ENCODE data around the gene FOXL1.
A peak's percentile ranks its signal among the peaks of the same experiment; 100 is the strongest.

The FOXL1 gene

DNA sequence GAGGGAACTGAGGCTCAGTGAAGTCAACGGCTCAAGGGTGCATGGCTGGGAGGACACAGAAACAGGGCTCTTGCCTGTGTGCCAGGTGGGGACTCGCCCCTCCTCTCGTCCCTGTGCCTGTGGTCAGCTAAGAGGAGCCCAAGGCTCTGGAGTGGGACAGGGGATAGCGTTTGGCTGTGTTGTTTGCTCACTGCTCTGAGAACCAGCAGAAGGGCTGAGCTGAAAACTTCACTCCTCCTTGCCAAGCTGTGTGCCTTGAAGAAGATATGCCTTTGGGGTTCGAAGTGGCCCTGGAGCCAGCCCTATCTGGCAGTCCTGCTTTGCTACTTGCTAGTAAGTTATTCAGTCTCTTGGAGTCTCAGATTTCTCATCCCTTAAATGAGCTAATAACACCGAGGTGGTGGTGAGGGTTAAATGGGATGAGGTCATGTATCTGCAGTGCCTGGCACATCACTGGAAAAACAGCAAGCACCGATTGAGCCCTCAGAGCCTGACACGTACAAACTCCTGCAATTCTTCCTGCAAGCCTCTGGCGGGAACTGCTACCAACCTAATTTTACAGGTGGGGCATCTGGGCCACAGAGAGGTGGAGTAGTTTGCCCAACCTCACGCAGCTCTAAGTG lies 17.7 kb downstream of the FOXL1 start:
- H3K36me3 Mint-ChIP-seq (ENCODE audit: low read depth) = no peaks in the 10 kb centered on the region
- peaks cover 8% of the 10 kb centered on the region for H3K4me1 Mint-ChIP-seq
- no peak overlapping the region for H3K27ac Mint-ChIP-seq
- no peaks in the 10 kb centered on the region for H3K9me3 Mint-ChIP-seq
- no peak for ATAC-seq
- no peak overlapping the region for H3K4me3 Mint-ChIP-seq
- DNase-seq = no peak
- peaks cover 53% of the 10 kb centered on the region for H3K27me3 Mint-ChIP-seq

DNA sequence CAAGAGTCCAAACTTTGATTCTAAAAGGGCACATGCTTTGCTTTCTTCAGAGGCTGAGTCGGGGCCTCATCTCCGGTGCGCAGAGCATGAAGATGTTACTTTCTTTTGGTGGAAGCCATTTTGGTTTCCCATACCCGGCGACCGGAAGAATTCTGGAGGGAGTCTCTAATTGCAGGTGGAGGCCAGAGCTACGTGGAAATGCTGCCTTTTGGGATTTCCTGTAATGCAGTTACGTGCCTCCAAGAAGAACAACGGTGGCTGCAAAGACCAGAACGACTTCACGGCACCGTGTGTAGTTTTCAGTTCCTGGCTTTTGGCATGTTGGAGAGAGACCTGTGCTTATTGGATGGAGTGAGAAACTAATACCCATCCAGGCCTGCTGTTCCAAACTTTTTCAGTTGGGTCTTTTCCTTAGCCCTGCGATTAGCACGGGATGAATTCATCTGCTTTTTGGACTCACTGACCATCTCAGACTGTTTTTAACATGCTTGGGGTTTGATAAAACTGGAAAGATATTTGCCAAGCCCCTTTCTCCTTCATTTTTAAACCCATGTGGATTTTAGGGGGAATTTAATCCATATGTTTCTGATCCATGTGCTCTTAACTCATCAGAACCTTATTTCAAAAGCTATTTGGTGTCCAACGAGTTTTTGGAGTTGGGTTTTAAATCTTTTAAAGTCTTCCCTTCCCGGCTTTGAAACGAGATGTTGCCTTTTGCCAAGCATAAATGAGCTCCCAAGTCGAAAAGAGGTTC lies 19.0 kb downstream of the FOXL1 start:
- peaks cover 50% of the 10 kb centered on the region for H3K27me3 Mint-ChIP-seq

DNA sequence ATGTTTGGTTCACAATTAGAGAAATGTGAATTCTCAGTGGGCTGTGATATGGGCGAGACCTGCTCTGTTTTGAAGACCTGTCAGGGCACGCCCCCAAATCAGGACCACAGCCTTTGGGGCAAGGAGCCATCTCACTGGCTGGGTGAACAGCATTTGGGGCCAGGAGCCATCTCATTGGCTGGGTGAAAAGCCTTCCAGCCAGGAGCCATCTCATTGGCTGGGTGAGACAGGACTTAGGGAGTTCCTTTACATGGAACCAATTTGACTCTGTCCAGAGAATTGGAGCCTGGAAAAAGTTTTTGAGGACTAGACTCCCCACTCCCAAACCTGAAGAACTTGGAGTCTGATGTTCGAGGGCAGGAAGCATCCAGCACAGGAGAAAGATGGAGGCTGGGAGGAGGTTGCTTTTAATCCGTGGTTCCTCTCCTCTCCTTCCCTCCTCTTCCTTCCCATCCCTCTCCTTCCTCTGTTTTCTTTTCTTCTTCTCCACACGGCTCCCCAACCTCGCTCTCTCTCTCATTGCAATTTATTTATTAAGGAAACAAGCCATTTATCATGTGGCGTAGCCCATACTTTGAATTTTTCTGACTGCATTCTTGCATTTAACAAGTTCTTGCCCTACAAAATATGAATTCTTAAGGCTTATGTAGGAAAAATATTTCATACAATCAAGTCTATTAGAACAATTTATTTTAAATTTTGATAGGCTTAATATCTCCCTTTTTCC lies 19.7 kb downstream of the FOXL1 start:
- peaks cover 8% of the 10 kb centered on the region for H3K4me1 Mint-ChIP-seq
- no peak overlapping the region for H3K27ac Mint-ChIP-seq
- no peaks in the 10 kb centered on the region for H3K9me3 Mint-ChIP-seq
- H3K4me3 Mint-ChIP-seq = no peak overlapping the region
- H3K27me3 Mint-ChIP-seq = peaks cover 47% of the 10 kb centered on the region
- H3K36me3 Mint-ChIP-seq (ENCODE audit: low read depth) = no peaks in the 10 kb centered on the region
- DNase-seq (no peak), ATAC-seq (no peak)

More for the DNA sequence above, 19.0 kb downstream of the FOXL1 start:
- no peak overlapping the region for H3K4me3 Mint-ChIP-seq
- H3K36me3 Mint-ChIP-seq (ENCODE audit: low read depth) = no peaks in the 10 kb centered on the region
- ATAC-seq = no peak
- no peaks in the 10 kb centered on the region for H3K9me3 Mint-ChIP-seq
- DNase-seq = no peak
- H3K27ac Mint-ChIP-seq = no peak overlapping the region
- peaks cover 8% of the 10 kb centered on the region for H3K4me1 Mint-ChIP-seq

DNA sequence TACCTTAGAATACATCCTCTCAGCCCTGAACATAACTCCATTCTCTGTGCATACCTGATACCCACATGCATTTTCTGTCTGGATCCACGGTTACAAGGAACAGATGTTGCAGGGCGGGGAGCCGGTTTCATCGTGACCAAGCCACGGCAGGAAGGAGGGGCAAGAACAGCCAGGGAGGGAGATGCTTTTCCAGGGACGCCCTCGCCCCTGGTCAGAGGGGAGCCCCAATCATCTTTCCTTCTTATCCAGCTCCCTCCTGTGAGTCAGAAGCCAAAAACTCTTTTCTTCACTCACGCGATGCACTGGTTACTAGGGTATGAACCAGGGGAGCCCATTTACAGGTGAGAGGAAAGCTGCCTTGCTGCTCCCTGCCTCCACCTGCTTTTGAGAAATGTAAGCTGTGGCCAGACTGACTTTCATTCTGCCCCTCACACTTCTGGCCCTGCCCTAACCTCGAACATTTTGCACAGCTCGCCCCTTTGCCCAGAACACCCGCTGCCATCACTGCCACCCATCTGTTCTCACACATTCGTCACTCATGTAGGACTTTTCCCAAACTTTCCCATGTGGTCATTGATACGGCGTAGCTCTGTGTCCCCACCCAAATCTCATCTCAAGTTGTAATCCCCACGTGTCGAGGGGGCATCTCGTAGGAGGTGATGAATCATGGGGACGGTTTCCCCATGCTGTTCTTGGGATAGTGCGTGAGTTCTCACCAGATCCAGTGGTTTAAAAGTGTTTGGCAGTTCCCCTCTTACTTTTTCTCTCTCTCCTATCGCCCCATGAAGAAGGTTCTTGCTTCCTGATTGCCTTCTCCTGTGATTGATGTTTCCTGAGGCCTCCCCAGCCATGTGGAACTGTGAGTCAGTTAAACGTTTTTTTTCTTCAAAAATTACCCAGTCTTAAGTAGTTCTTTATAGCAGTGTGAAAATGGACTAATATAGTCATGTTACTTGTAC lies 20.5 kb downstream of the FOXL1 start:
- H3K9me3 Mint-ChIP-seq = no peaks in the 10 kb centered on the region
- DNase-seq = no peak
- ATAC-seq = no peak
- peaks cover 5% of the 10 kb centered on the region for H3K4me1 Mint-ChIP-seq
- no peaks in the 10 kb centered on the region for H3K36me3 Mint-ChIP-seq (ENCODE audit: low read depth)
- no peak overlapping the region for H3K27ac Mint-ChIP-seq
- H3K27me3 Mint-ChIP-seq = peaks cover 38% of the 10 kb centered on the region
- H3K4me3 Mint-ChIP-seq = no peak overlapping the region

DNA sequence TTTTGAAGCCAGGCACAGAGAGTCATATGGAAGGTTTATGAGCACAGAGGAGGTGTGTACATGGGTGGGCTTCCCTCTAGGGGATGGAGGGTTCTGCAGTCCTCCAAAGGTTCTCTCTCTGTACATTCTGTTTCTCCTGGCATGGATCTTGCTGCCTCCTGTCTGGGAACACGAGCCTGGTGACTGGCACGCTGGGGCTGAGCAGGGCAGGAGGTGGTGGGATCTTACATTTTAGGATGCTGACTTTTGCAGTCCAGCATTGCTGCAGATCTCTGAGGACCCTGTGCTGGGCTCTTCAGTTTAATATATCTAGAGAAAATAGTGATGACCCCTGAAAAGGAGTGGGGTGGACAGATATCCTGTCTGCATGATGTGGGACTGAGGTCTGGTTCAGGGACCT lies 23.0 kb downstream of the FOXL1 start:
- no peak for DNase-seq
- peaks cover 33% of the 10 kb centered on the region for H3K27me3 Mint-ChIP-seq
- no peak overlapping the region for H3K4me3 Mint-ChIP-seq
- H3K9me3 Mint-ChIP-seq = no peaks in the 10 kb centered on the region
- no peak overlapping the region for H3K27ac Mint-ChIP-seq
- ATAC-seq = no peak
- H3K36me3 Mint-ChIP-seq (ENCODE audit: low read depth) = no peaks in the 10 kb centered on the region
- H3K4me1 Mint-ChIP-seq = peaks cover 14% of the 10 kb centered on the region

DNA sequence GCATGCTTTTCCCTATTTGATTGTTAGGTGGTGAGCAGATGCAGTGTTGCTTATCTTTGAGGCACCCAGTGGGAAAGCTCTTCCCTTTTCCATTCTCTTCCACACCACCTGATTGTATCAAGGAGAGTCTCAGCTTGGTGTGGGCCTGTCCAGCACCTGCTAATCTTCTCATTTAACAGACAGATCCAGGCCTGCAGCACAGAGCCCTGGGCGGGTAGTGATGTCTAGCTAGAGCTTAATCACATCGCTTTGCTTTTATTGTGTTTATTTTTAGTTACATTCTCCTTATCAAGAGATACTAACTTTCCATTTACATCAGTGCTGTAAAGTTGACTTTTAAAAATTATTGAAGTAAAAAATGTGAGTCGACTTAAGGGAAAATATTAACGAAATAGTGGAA lies 24.2 kb downstream of the FOXL1 start:
- Mint-ChIP-seq H3K36me3 (ENCODE audit: low read depth) (no peaks in the 10 kb centered on the region), H3K4me1 (peaks cover 14% of the 10 kb centered on the region), H3K27ac (no peak overlapping the region), H3K9me3 (no peaks in the 10 kb centered on the region), H3K27me3 (peaks cover 37% of the 10 kb centered on the region), H3K4me3 (no peak overlapping the region)
- DNase-seq (no peak), ATAC-seq (no peak)

DNA sequence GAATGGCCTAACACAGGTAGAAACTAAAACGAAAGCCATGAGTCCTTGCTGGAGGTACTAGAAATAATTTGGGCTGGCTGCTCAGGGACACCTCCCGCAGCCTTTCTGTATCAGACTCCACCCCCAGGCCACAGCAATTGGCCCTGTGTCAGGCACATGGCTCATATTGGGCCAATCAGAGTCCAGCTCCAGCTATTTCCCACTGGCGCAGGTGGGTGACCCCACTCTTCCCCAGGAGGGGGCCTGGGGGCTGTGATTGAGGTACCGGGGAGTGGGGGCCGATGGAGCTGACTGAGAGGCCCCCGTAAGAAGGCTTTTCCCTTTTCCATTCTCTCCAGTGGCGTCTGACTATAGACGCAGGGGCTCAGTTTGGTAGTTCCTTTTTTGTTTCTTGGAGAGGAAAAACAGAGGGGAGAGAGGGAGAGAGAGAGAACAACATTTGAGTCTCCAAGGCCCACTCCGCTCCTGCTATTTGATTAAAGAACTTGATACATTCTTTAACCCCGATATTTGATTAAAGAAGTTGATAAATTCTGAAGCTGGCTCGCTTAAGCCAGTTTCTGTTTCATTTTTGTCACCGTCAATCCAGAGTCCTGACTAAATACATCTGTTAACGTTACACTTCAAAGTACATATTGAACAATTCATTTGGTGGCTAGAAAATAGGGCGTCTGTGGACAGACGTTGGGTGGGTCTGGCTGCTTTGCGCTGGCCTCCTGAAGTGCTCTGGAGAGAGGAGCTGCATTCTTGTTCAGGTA lies 26.3 kb downstream of the FOXL1 start:
- DNase-seq = peak; percentile 27
- peak; percentile 78 for ATAC-seq
- no peaks in the 10 kb centered on the region for H3K9me3 Mint-ChIP-seq
- H3K27ac Mint-ChIP-seq = peak overlapping the region; percentile 20
- peak overlapping the region; percentile 70 for H3K4me3 Mint-ChIP-seq
- H3K4me1 Mint-ChIP-seq = peaks cover 9% of the 10 kb centered on the region
- H3K27me3 Mint-ChIP-seq = peaks cover 28% of the 10 kb centered on the region
- H3K36me3 Mint-ChIP-seq (ENCODE audit: low read depth) = no peaks in the 10 kb centered on the region

DNA sequence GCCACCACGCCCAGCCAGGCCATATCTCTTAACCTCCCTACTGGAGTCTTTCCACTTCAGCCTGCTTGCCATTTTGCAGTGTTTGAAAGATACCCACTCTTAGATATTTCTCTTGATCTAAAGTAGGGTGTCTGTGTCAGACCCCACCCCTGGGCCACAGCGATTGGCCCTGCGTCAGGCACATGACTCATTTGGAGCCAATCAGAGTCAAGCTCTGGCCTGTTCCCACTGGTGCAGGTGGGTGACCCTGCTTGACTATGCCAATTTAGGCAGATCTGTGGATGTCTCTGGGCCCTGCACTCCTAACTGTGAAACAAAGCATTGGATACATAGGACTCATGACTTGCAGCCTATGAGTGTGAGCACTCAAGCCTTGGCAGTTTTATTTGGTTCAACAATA lies 27.6 kb downstream of the FOXL1 start:
- DNase-seq (no peak), ATAC-seq (no peak)
- Mint-ChIP-seq H3K27ac (no peak overlapping the region), H3K4me1 (peaks cover 9% of the 10 kb centered on the region), H3K27me3 (peaks cover 20% of the 10 kb centered on the region), H3K9me3 (no peaks in the 10 kb centered on the region), H3K36me3 (ENCODE audit: low read depth) (no peaks in the 10 kb centered on the region), H3K4me3 (no peak overlapping the region)

DNA sequence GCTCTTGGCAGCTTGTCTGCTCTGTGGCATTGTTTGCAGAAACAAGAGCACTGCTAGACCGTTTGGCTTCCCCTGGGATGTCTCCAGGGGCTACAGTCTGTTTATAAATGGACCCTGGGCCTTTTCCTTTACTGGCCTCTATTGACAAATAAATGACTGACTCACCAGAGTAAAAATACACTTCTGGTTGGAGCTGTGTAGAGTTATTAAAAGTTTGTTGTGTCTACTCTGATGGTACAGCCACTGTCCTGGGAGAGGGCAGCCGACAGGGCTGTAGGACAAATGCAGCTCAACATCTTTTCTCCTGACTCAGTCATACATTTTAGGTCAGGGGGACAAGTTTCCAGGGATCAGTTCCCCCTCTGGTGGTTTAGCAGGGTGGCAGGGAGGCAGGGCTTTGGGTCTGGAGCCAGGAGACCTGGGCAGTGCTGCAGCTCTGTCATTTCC lies 30.0 kb downstream of the FOXL1 start:
- DNase-seq = no peak
- no peaks in the 10 kb centered on the region for H3K36me3 Mint-ChIP-seq (ENCODE audit: low read depth)
- no peak overlapping the region for H3K27ac Mint-ChIP-seq
- H3K9me3 Mint-ChIP-seq = no peaks in the 10 kb centered on the region
- no peak overlapping the region for H3K4me3 Mint-ChIP-seq
- peaks cover 19% of the 10 kb centered on the region for H3K27me3 Mint-ChIP-seq
- peaks cover 9% of the 10 kb centered on the region for H3K4me1 Mint-ChIP-seq
- no peak for ATAC-seq

DNA sequence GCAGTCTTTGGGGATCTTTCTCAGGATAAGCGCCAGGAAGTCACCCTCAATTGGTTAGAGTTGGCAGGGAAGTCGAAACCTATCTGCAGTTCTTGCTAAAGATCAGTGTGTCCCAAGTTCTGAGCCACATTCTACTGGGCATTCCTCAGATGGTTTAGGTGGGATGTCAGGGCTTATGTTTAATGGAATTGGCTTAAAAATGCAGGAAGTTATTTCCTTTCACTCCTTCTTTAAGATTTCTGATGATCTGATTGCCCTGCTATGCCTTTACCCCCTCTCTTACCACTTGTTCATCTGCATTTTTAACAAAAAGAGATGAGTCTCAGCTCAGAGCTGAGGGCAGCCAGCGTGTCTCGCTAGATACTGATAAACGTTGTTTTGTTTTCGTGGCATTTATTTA lies 30.8 kb downstream of the FOXL1 start:
- ATAC-seq (no peak), DNase-seq (no peak)
- Mint-ChIP-seq H3K36me3 (ENCODE audit: low read depth) (no peaks in the 10 kb centered on the region), H3K9me3 (no peaks in the 10 kb centered on the region), H3K4me1 (peaks cover 9% of the 10 kb centered on the region), H3K27ac (no peak overlapping the region), H3K27me3 (peaks cover 21% of the 10 kb centered on the region), H3K4me3 (no peak overlapping the region)

DNA sequence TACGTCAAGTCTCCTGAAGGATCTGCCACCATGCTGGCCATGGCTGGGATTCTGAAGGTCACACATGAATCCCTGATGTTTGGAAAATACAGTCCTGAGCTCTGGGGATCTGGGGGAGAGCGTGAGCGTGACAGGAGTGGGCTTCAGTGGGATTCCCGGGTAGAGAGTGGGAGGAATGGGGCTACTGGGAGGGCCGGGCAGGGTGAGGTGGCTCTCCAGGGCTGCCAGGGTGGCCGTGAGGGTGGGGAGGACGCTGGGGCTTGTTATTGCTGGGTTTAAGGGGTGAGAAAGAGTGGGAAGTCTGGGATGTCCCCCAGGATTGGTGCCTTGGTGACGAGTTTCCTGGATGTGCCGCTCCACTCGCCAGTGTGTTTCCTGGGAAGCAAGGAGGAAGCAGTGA lies 31.3 kb downstream of the FOXL1 start:
- H3K27me3 Mint-ChIP-seq = peaks cover 18% of the 10 kb centered on the region
- H3K9me3 Mint-ChIP-seq = no peaks in the 10 kb centered on the region
- H3K4me1 Mint-ChIP-seq = peaks cover 6% of the 10 kb centered on the region
- no peak for ATAC-seq
- no peaks in the 10 kb centered on the region for H3K36me3 Mint-ChIP-seq (ENCODE audit: low read depth)
- H3K4me3 Mint-ChIP-seq = no peak overlapping the region
- H3K27ac Mint-ChIP-seq = no peak overlapping the region
- DNase-seq = no peak

DNA sequence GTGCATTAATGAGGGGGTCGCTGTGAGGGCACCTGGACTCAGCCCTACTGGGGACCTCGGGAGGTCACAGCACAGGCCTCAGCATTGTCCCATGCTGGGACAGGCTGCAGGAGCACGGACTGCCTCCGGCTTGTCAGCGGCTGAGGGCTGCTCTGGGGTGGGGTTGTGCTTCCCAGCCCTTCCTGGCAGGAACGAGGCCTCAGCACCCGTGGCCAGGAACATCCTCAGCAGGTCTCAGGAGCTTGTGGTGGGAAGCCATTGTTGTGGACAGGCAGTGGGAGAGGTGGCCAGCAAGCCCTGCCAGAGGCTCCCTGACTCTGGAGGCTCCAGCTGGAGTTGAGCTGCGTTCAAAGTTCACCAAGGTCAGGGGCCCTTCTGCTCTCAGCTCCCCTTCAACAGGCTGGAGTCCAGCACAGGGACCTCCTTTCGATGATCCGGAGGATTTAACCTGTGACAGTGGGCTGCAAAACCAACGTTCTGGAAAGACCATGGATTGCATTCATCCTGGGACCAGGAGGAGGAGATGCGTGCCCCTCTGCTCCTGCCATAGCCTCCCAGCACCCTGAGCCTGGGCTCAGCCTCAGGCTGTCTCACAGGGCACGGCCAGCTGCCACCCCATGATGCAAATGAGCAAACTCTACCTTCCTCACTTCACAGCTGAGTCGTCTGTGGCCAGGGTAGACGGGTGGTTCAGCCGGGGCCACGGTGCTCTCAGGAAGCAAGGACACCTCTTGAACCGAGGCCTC lies 32.6 kb downstream of the FOXL1 start:
- Mint-ChIP-seq H3K36me3 (ENCODE audit: low read depth) (no peaks in the 10 kb centered on the region), H3K9me3 (no peaks in the 10 kb centered on the region), H3K4me1 (no peaks in the 10 kb centered on the region), H3K27ac (no peak overlapping the region), H3K4me3 (no peak overlapping the region), H3K27me3 (peaks cover 16% of the 10 kb centered on the region)
- ATAC-seq (no peak), DNase-seq (no peak)

DNA sequence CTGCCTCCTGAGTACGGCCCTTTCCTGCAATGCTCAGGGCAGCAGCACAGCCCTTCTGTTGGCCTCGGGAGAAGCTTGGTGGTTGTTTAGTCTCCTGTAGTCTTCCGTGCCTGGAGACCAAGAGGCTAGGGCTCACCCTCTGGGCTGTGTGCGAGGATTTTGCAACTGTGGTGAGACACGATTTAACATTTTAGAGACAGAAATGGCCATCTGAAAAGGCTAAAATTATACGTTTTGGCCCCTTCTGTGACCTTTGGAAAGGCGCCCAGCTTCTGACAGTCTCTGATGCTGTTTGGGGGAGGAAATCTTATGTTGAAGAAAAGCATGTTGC lies 33.1 kb downstream of the FOXL1 start:
- no peaks in the 10 kb centered on the region for H3K9me3 Mint-ChIP-seq
- peaks cover 16% of the 10 kb centered on the region for H3K27me3 Mint-ChIP-seq
- ATAC-seq (no peak), DNase-seq (no peak)
- no peaks in the 10 kb centered on the region for H3K36me3 Mint-ChIP-seq (ENCODE audit: low read depth)
- H3K27ac Mint-ChIP-seq = no peak overlapping the region
- H3K4me1 Mint-ChIP-seq = no peaks in the 10 kb centered on the region
- H3K4me3 Mint-ChIP-seq = no peak overlapping the region
